Measurements from ENCODE around the gene CAMK2D.
"Not testable (repeated sequence)": the region's sequence is repeated elsewhere in the genome, so short reads cannot be mapped to it uniquely, and the experiment has no call there.

Gene CAMK2D

GRCh38 chr4:113761620-113762185, at the start of gene CAMK2D:
CAMK2D (minus strand) TSS chr4:113761738; CDS start chr4:113761068, 670 bp downstream.
- peaks cover 27% of the 10 kb centered on the region for H3K27me3 ChIP-seq (ENCODE audit: control insufficient read depth, insufficient read depth, low read length)
- no peaks in the 10 kb centered on the region for H3K36me3 ChIP-seq (ENCODE audit: control insufficient read depth, insufficient read depth, low read length)
- H3K4me1 ChIP-seq (ENCODE audit: control insufficient read depth, insufficient read depth, low read length), result peaks cover 27% of the 10 kb centered on the region
- peak within 1 kb of the TSS; percentile 81 for H3K4me3 ChIP-seq (ENCODE audit: low read depth, low read length)
- peak within 1 kb of the TSS; percentile 95 for H3K27ac ChIP-seq (ENCODE audit: low read depth, low read length)
- no peaks in the 10 kb centered on the region for H3K9me3 ChIP-seq (ENCODE audit: control insufficient read depth, insufficient read depth, low read length)
- peak within 1 kb of the TSS; percentile 82 for H3K9ac ChIP-seq (ENCODE audit: low read depth, low read length)

- no peaks in the 10 kb centered on the region for H3K4me1 ChIP-seq (ENCODE audit: control insufficient read depth, insufficient read depth, low read length)
- H3K27ac ChIP-seq (ENCODE audit: low read depth, low read length), result no peak overlapping the region
- H3K36me3 ChIP-seq (ENCODE audit: control insufficient read depth, insufficient read depth, low read length), result no peaks in the 10 kb centered on the region
- no peaks in the 10 kb centered on the region for H3K9me3 ChIP-seq (ENCODE audit: control insufficient read depth, insufficient read depth, low read length)
- no peak overlapping the region for H3K9ac ChIP-seq (ENCODE audit: low read depth, low read length)
- no peak overlapping the region for H3K4me3 ChIP-seq (ENCODE audit: low read depth, low read length)
- H3K27me3 ChIP-seq (ENCODE audit: control insufficient read depth, insufficient read depth, low read length), result no peaks in the 10 kb centered on the region
Observed at GRCh38 chr4:113810906-113811305, 49.4 kb upstream of the CAMK2D start.

- Histone ChIP-seq H3K4me3 (ENCODE audit: low read depth, low read length) (no peak overlapping the region), H3K36me3 (ENCODE audit: control insufficient read depth, insufficient read depth, low read length) (no peaks in the 10 kb centered on the region), H3K27ac (ENCODE audit: low read depth, low read length) (no peak overlapping the region), H3K27me3 (ENCODE audit: control insufficient read depth, insufficient read depth, low read length) (no peaks in the 10 kb centered on the region), H3K9ac (ENCODE audit: low read depth, low read length) (no peak overlapping the region), H3K4me1 (ENCODE audit: control insufficient read depth, insufficient read depth, low read length) (no peaks in the 10 kb centered on the region), H3K9me3 (ENCODE audit: control insufficient read depth, insufficient read depth, low read length) (no peaks in the 10 kb centered on the region)
Observed at GRCh38 chr4:113809311-113809710, 47.8 kb upstream of the CAMK2D start.

GRCh38 chr4:113806850-113807249, 45.3 kb upstream of the CAMK2D start:
- no peaks in the 10 kb centered on the region for H3K9me3 ChIP-seq (ENCODE audit: control insufficient read depth, insufficient read depth, low read length)
- H3K4me1 ChIP-seq (ENCODE audit: control insufficient read depth, insufficient read depth, low read length), result no peaks in the 10 kb centered on the region
- no peaks in the 10 kb centered on the region for H3K36me3 ChIP-seq (ENCODE audit: control insufficient read depth, insufficient read depth, low read length)
- H3K4me3 ChIP-seq (ENCODE audit: low read depth, low read length), result no peak overlapping the region
- H3K27ac ChIP-seq (ENCODE audit: low read depth, low read length), result no peak overlapping the region
- H3K9ac ChIP-seq (ENCODE audit: low read depth, low read length), result no peak overlapping the region
- no peaks in the 10 kb centered on the region for H3K27me3 ChIP-seq (ENCODE audit: control insufficient read depth, insufficient read depth, low read length)

GRCh38 chr4:113801882-113802281, 40.3 kb upstream of the CAMK2D start:
- Histone ChIP-seq H3K9me3 (ENCODE audit: control insufficient read depth, insufficient read depth, low read length) (no peaks in the 10 kb centered on the region; the same call in 1 of the 2 replicates), H3K27ac (ENCODE audit: low read depth, low read length) (no peak overlapping the region), H3K27me3 (ENCODE audit: control insufficient read depth, insufficient read depth, low read length) (no peaks in the 10 kb centered on the region), H3K9ac (ENCODE audit: low read depth, low read length) (no peak overlapping the region), H3K4me3 (ENCODE audit: low read depth, low read length) (no peak overlapping the region), H3K36me3 (ENCODE audit: control insufficient read depth, insufficient read depth, low read length) (no peaks in the 10 kb centered on the region), H3K4me1 (ENCODE audit: control insufficient read depth, insufficient read depth, low read length) (no peaks in the 10 kb centered on the region)

- H3K36me3 ChIP-seq (ENCODE audit: control insufficient read depth, insufficient read depth, low read length); H3K4me3 ChIP-seq (ENCODE audit: low read depth, low read length); H3K4me1 ChIP-seq (ENCODE audit: control insufficient read depth, insufficient read depth, low read length); H3K27me3 ChIP-seq (ENCODE audit: control insufficient read depth, insufficient read depth, low read length); H3K27ac ChIP-seq (ENCODE audit: low read depth, low read length); H3K9ac ChIP-seq (ENCODE audit: low read depth, low read length): not testable (repeated sequence)
- H3K9me3 ChIP-seq (ENCODE audit: control insufficient read depth, insufficient read depth, low read length), result peaks cover 11% of the 10 kb centered on the region
Observed at GRCh38 chr4:113796381-113796780, 34.8 kb upstream of the CAMK2D start.

GRCh38 chr4:113790478-113790877, 28.9 kb upstream of the CAMK2D start:
- no peaks in the 10 kb centered on the region for H3K36me3 ChIP-seq (ENCODE audit: control insufficient read depth, insufficient read depth, low read length)
- no peaks in the 10 kb centered on the region for H3K4me1 ChIP-seq (ENCODE audit: control insufficient read depth, insufficient read depth, low read length)
- peaks cover 6% of the 10 kb centered on the region for H3K9me3 ChIP-seq (ENCODE audit: control insufficient read depth, insufficient read depth, low read length)
- H3K27me3 ChIP-seq (ENCODE audit: control insufficient read depth, insufficient read depth, low read length), result no peaks in the 10 kb centered on the region
- no peak overlapping the region for H3K27ac ChIP-seq (ENCODE audit: low read depth, low read length)
- H3K9ac ChIP-seq (ENCODE audit: low read depth, low read length), result no peak overlapping the region
- no peak overlapping the region for H3K4me3 ChIP-seq (ENCODE audit: low read depth, low read length)

- Histone ChIP-seq H3K36me3 (ENCODE audit: control insufficient read depth, insufficient read depth, low read length) (no peaks in the 10 kb centered on the region), H3K9ac (ENCODE audit: low read depth, low read length) (no peak overlapping the region), H3K27ac (ENCODE audit: low read depth, low read length) (no peak overlapping the region), H3K9me3 (ENCODE audit: control insufficient read depth, insufficient read depth, low read length) (no peaks in the 10 kb centered on the region), H3K4me3 (ENCODE audit: low read depth, low read length) (no peak overlapping the region), H3K4me1 (ENCODE audit: control insufficient read depth, insufficient read depth, low read length) (no peaks in the 10 kb centered on the region), H3K27me3 (ENCODE audit: control insufficient read depth, insufficient read depth, low read length) (no peaks in the 10 kb centered on the region)
Observed at GRCh38 chr4:113788888-113789287, 27.4 kb upstream of the CAMK2D start.

- Histone ChIP-seq H3K27me3 (ENCODE audit: control insufficient read depth, insufficient read depth, low read length) (no peaks in the 10 kb centered on the region), H3K36me3 (ENCODE audit: control insufficient read depth, insufficient read depth, low read length) (no peaks in the 10 kb centered on the region), H3K9me3 (ENCODE audit: control insufficient read depth, insufficient read depth, low read length) (no peaks in the 10 kb centered on the region), H3K27ac (ENCODE audit: low read depth, low read length) (no peak overlapping the region), H3K4me3 (ENCODE audit: low read depth, low read length) (no peak overlapping the region), H3K9ac (ENCODE audit: low read depth, low read length) (no peak overlapping the region), H3K4me1 (ENCODE audit: control insufficient read depth, insufficient read depth, low read length) (no peaks in the 10 kb centered on the region)
Observed at GRCh38 chr4:113785781-113786180, 24.2 kb upstream of the CAMK2D start.

GRCh38 chr4:113784497-113785250, 23.1 kb upstream of the CAMK2D start:
- H3K9me3 ChIP-seq (ENCODE audit: control insufficient read depth, insufficient read depth, low read length), result no peaks in the 10 kb centered on the region
- H3K4me1 ChIP-seq (ENCODE audit: control insufficient read depth, insufficient read depth, low read length), result no peaks in the 10 kb centered on the region
- no peak overlapping the region for H3K27ac ChIP-seq (ENCODE audit: low read depth, low read length)
- no peak overlapping the region for H3K4me3 ChIP-seq (ENCODE audit: low read depth, low read length)
- no peaks in the 10 kb centered on the region for H3K27me3 ChIP-seq (ENCODE audit: control insufficient read depth, insufficient read depth, low read length)
- H3K36me3 ChIP-seq (ENCODE audit: control insufficient read depth, insufficient read depth, low read length), result no peaks in the 10 kb centered on the region
- H3K9ac ChIP-seq (ENCODE audit: low read depth, low read length), result no peak overlapping the region

- Histone ChIP-seq H3K4me1 (ENCODE audit: control insufficient read depth, insufficient read depth, low read length) (no peaks in the 10 kb centered on the region), H3K9ac (ENCODE audit: low read depth, low read length) (no peak overlapping the region), H3K4me3 (ENCODE audit: low read depth, low read length) (no peak overlapping the region), H3K27ac (ENCODE audit: low read depth, low read length) (no peak overlapping the region), H3K36me3 (ENCODE audit: control insufficient read depth, insufficient read depth, low read length) (no peaks in the 10 kb centered on the region), H3K27me3 (ENCODE audit: control insufficient read depth, insufficient read depth, low read length) (no peaks in the 10 kb centered on the region), H3K9me3 (ENCODE audit: control insufficient read depth, insufficient read depth, low read length) (no peaks in the 10 kb centered on the region)
Observed at GRCh38 chr4:113783701-113784100, 22.2 kb upstream of the CAMK2D start.
